ENCODE measurements around the gene METTL27.

- TF ChIP-seq CTCF (IDR thresholded peaks at IDR 0.05) (no peak), POLR2A (IDR thresholded peaks at IDR 0.05) (no peak)
Observed at GRCh38 chr7:73841689-73842066, 638 bp downstream of the METTL27 start.

Data from esophagus squamous epithelium (tissue), 4 donors.